ENCODE data around the gene RASGEF1C.

RASGEF1C gene

DNA sequence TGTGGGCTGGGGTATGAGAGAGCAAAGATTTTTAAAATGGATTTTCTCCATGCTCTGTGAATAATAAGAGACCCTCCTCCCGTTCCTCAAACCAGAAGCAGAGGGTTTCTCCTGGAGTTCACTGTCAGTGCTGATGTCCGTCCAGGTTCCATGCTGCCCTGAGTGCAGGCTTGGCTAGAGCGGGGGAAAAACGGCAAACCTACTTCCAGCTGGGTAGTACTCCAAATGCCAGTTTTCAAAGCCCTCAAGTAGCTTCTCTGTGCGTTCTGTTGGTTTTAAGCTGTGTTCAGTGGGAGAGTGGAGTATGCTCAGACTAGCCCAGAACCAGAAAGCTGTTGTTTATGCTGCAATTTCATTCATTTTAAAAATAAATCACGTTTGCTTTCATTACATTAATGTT, 40.3 kb downstream of the RASGEF1C start:
- CTCF ChIA-PET: no interaction called here
- no peaks in the 10 kb centered on the region for H3K4me1 Mint-ChIP-seq
- no peak overlapping the region for H3K27ac Mint-ChIP-seq
- no peak for DNase-seq
- H3K27me3 Mint-ChIP-seq: peaks cover 7% of the 10 kb centered on the region
- H3K4me3 Mint-ChIP-seq: no peak overlapping the region
- no peaks in the 10 kb centered on the region for H3K9me3 Mint-ChIP-seq
- no peaks in the 10 kb centered on the region for H3K36me3 Mint-ChIP-seq

DNA sequence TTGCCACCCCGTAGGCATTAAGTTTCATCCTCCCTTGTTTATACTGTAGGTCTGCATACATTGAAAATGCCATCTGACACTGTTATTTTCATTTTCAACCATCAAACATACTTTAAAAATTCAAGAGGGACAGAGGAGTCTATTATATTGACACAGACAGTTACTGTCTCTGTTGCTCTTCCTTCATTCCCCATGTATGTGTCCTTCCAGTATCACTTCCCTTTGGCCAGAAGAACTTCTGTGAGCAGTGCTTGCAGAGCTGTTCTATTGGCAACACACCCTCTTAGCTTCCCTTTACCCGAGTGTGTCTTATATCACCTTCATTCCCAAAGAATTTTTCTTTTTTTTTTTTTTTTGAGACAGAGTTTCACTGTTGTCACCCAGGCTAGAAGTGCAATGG, 42.8 kb downstream of the RASGEF1C start:
- Mint-ChIP-seq H3K4me3 (no peak overlapping the region), H3K27ac (no peak overlapping the region), H3K36me3 (no peaks in the 10 kb centered on the region), H3K27me3 (peaks cover 25% of the 10 kb centered on the region), H3K4me1 (no peaks in the 10 kb centered on the region), H3K9me3 (no peaks in the 10 kb centered on the region)
- no peak for DNase-seq
- CTCF ChIA-PET: no interaction called here

DNA sequence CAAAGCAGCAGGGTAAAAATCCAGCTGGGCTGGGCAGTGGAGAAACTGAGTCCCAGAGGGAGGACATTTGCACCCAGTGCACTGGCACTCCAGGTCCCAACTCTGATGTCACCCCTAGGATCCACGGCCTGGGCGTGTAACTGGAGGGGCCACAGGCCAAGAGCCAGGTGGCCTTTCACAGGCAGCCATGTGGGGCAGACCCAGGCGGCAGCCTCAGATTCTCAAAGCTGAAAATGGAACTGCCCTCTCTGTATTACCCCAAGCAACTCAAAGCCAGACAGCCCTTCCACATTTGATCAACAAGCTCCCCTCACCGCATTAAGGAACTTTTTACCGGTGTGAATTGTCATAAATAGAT, 46.7 kb downstream of the RASGEF1C start:
- no peak overlapping the region for H3K27ac Mint-ChIP-seq
- CTCF ChIA-PET: no interaction called here
- peaks cover 42% of the 10 kb centered on the region for H3K27me3 Mint-ChIP-seq

DNA sequence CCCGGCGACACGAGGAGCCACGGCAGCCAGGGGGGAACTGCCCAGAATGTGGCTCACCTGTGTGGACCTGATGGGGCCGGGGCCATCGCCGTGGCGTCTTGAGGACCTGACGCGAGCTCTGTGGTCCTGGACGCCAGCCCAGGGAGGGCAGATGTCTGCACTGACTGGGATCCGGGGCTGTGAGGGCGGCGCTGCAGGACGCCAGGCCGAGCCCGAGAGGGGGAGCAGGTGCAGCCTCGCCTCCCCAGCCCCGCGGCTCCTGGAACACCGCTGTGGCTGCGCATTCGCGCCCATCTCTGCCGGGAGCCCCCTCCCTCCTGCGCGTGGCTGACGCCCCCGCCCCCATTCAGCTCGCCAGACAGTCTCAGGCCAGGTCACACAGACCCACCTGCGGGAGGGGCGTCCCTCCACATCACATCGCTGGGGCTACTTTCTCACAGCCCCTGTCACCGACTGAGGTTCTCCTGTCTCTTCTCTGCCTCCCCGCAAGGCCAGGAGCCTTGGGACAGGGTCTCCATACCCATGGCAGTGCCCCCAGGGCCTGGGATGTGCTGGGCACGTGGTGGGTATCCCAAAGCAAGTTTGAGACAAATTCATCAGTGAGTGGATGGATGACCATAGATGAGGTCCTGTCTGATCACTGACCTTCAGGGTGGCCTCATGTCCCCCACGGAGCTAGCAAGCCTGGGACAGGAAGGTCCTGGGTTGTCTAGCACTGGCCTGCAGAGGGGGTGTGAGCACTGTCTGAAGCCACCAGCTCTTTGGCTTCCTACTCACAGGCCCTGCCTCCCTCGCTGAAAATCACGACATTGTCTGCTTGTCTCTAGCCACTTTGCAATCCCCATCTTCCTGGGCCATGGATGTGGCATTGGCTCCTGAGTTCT, 47.3 kb downstream of the RASGEF1C start:
- no peak overlapping the region for H3K27ac Mint-ChIP-seq

More for the DNA sequence above, 46.7 kb downstream of the RASGEF1C start:
- Mint-ChIP-seq H3K9me3 (no peaks in the 10 kb centered on the region), H3K4me3 (no peak overlapping the region), H3K4me1 (no peaks in the 10 kb centered on the region), H3K36me3 (no peaks in the 10 kb centered on the region)
- no peak for DNase-seq

DNA sequence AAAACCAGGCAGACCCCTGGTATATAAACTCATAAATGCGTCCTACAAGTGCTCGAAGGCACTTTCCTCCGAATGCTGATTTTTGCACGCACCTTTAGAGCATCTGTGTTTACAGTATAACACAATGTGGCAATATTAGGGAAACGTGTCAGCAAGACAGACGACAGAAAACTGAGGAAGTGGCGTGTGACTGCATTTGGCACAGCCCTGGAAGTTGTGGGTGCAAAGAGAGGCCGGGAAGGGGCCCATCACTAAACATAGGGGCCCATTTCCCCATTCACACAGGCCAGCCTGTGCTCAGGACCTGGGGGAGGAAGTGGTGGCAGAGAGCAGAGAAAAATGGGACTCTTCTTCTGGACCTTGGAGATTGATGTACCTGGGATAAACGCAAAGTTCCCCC, 48.2 kb downstream of the RASGEF1C start:
- CTCF ChIA-PET: no interaction called here
- Mint-ChIP-seq H3K27ac (no peak overlapping the region), H3K9me3 (no peaks in the 10 kb centered on the region), H3K4me1 (no peaks in the 10 kb centered on the region), H3K36me3 (no peaks in the 10 kb centered on the region), H3K27me3 (peaks cover 38% of the 10 kb centered on the region), H3K4me3 (no peak overlapping the region)
- no peak for DNase-seq

More for the DNA sequence above, 47.3 kb downstream of the RASGEF1C start:
- H3K36me3 Mint-ChIP-seq: no peaks in the 10 kb centered on the region
- CTCF ChIA-PET: no interaction called here
- no peaks in the 10 kb centered on the region for H3K4me1 Mint-ChIP-seq
- no peaks in the 10 kb centered on the region for H3K9me3 Mint-ChIP-seq
- no peak for DNase-seq
- peaks cover 42% of the 10 kb centered on the region for H3K27me3 Mint-ChIP-seq
- H3K4me3 Mint-ChIP-seq: no peak overlapping the region

DNA sequence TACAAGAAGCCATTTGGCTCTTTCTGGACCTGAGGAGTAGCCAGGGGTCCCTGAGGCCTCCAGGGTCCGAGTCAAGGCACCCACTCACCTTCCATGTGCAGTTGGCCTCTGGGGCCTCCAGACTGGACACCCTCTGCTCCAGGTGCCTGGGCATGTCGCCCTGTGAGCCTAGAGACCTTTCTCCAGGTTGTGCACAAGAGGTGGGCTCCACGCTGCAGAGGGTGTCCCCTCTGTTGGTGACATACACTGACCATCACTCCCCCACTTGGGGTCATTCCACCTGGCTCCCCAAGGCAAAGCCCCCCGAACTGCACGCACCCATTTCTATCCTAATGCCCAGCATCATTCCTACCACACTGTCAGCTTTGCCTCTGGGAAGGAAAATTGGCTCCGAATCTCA, 48.8 kb downstream of the RASGEF1C start:
- DNase-seq: no peak
- no peak overlapping the region for H3K4me3 Mint-ChIP-seq
- H3K27ac Mint-ChIP-seq: no peak overlapping the region
- no peaks in the 10 kb centered on the region for H3K36me3 Mint-ChIP-seq
- H3K4me1 Mint-ChIP-seq: no peaks in the 10 kb centered on the region
- no peaks in the 10 kb centered on the region for H3K9me3 Mint-ChIP-seq
- CTCF ChIA-PET: no interaction called here
- peaks cover 38% of the 10 kb centered on the region for H3K27me3 Mint-ChIP-seq

DNA sequence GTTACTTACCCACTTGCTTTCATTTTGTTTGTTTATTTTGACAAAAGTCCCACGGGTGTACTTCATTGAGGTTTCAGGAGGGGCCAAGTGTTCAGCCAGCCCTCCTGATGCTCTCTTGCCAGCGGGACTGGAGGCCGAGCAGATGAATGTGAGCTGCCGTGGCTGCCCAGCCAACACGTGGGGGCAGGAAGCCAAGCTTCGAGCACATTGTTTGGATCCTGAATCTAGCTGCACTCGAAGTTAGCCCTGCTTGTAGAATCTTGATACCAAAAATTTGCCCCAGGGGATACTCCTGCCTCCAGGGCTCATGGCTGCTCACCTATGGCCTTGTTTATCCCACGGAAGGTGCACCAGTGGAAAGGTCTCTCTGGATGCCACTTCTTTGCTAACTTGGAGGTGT, 49.3 kb downstream of the RASGEF1C start:
- no peaks in the 10 kb centered on the region for H3K4me1 Mint-ChIP-seq
- CTCF ChIA-PET: no interaction called here
- H3K36me3 Mint-ChIP-seq: no peaks in the 10 kb centered on the region
- peaks cover 38% of the 10 kb centered on the region for H3K27me3 Mint-ChIP-seq
- no peaks in the 10 kb centered on the region for H3K9me3 Mint-ChIP-seq
- no peak for DNase-seq
- H3K27ac Mint-ChIP-seq: no peak overlapping the region
- no peak overlapping the region for H3K4me3 Mint-ChIP-seq

DNA sequence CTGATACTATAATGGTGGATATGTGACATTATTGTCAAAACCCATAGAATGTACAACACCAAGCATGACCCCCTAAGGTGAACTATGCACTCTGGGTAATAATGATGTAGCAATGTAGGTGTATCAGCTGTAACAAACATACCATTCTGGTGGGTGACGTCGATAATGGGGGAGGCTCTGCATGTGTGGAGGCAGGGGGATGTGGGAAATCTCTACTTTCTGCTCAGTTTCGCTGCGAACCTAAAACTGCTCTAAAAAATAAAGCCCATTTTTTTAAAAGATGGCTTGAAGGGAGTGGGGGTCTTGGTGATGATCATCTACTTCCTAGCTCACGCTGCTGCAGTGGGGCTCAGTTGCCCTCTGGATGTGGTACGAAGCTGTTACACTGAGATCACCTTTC, 51.1 kb downstream of the RASGEF1C start:
- Mint-ChIP-seq H3K4me1 (no peaks in the 10 kb centered on the region), H3K4me3 (no peak overlapping the region), H3K36me3 (no peaks in the 10 kb centered on the region), H3K9me3 (no peaks in the 10 kb centered on the region), H3K27me3 (peaks cover 32% of the 10 kb centered on the region), H3K27ac (no peak overlapping the region)
- CTCF ChIA-PET: no interaction called here
- no peak for DNase-seq

DNA sequence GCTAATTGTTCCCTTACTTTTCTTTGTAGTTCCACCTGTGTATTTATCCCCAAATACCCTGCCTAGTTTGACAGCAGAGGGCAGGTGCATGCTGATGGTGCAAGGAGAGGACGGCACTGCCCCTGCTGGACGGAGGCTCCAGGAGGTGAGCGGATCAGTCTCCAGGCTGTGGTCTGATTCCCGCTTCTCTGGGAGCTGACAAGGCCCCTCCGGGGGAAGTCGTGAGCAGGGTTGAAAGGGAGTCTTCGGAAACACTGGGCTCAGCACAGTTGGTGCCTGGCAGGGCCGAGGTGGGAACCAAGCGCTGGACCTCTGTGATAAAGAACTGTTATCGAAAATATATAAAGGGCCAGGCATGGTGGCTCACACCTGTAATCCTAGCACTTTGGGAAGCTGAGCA, 52.9 kb downstream of the RASGEF1C start:
- Mint-ChIP-seq H3K36me3 (no peaks in the 10 kb centered on the region), H3K4me3 (no peak overlapping the region), H3K27ac (no peak overlapping the region), H3K9me3 (no peaks in the 10 kb centered on the region), H3K27me3 (peaks cover 17% of the 10 kb centered on the region), H3K4me1 (no peaks in the 10 kb centered on the region)
- CTCF ChIA-PET: no interaction called here
- DNase-seq: peak; percentile 1

DNA sequence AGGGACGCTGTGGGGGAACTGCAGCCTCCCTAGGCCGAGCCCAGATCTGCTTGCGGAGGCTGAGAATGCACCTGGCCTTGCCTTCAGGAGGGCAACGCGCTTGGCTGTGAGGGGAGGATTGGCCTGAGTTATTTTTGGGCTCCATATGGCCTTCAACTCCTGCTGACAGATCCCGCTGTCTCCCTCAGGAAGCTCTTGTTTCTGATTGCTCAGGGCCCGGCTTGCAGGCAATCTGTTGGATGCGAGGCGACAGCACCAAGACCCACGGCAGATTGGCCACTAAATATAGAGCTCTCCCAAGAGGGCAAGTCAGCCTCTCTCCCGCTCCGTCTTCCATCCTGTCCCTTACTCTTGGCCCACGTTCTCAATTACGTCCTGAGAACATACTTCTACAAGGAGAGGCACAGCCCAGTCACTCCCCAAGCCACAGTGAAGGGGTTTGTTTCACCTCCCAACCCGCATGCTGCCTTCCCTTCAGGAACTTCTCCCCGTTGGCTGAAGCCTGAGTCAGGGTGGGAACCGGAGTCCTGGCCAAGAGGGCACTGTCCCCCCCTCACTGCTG, 53.6 kb downstream of the RASGEF1C start:
- CTCF ChIA-PET: no interaction called here
- Mint-ChIP-seq H3K4me1 (no peaks in the 10 kb centered on the region), H3K36me3 (no peaks in the 10 kb centered on the region), H3K27me3 (peaks cover 10% of the 10 kb centered on the region), H3K9me3 (no peaks in the 10 kb centered on the region), H3K4me3 (no peak overlapping the region), H3K27ac (no peak overlapping the region)
- peak; percentile 15 for DNase-seq

DNA sequence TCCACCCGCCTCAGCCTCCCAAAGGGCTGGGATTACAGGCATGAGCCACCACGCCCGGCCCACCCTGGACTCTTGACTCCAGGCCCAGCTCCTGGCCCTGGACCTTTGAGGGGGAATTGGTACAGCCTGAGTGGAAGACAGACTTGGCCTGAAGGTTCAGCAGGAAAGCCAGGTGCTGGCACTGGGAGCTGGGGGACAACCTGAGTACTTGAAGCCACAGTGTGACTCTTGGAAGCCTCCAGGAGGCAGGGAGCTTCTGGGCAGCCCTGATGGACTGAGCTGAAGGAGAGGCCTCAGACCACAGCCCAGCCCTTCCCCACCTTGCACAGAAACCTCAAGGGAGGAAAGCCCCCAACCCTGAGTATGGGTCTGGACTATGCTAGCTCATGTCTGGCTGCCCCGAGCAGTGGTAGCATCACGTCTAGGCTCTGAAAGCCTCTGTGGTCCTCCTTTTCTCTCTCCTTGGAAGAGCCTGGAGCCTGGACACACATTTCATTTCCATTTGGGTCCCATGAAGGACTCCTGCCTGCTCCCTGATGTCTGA, 54.1 kb downstream of the RASGEF1C start:
- no peaks in the 10 kb centered on the region for H3K36me3 Mint-ChIP-seq
- H3K4me1 Mint-ChIP-seq: no peaks in the 10 kb centered on the region
- DNase-seq: peak; percentile 3
- CTCF ChIA-PET: no interaction called here
- H3K27ac Mint-ChIP-seq: no peak overlapping the region
- no peak overlapping the region for H3K4me3 Mint-ChIP-seq
- peaks cover under 1% of the 10 kb centered on the region for H3K9me3 Mint-ChIP-seq
- peaks cover 6% of the 10 kb centered on the region for H3K27me3 Mint-ChIP-seq

DNA sequence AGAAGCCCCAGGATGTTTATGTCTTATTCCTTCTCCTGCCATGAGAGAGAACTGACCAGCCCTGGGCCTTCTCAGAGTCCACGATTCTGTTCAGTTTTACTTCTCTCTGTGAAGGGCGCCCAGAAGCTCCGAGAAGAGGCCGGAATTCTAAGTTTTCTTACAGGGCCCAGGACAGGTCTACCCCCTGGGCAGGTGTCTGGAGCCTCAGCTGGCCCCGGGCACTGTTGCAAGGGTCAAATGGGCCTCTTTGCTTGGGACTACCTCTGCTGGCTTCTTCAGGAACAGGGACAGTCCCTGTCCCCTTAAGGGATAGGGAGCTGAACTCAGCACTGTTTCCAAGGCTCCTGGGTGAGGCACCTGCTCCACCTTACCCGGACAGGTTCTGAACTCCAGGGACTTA, 55.0 kb downstream of the RASGEF1C start:
- no peaks in the 10 kb centered on the region for H3K36me3 Mint-ChIP-seq
- H3K27me3 Mint-ChIP-seq: peaks cover 1% of the 10 kb centered on the region
- no peak overlapping the region for H3K27ac Mint-ChIP-seq
- H3K4me3 Mint-ChIP-seq: no peak overlapping the region
- H3K4me1 Mint-ChIP-seq: no peaks in the 10 kb centered on the region
- CTCF ChIA-PET: no interaction called here
- DNase-seq: peak; percentile 1
- H3K9me3 Mint-ChIP-seq: peaks cover 2% of the 10 kb centered on the region

DNA sequence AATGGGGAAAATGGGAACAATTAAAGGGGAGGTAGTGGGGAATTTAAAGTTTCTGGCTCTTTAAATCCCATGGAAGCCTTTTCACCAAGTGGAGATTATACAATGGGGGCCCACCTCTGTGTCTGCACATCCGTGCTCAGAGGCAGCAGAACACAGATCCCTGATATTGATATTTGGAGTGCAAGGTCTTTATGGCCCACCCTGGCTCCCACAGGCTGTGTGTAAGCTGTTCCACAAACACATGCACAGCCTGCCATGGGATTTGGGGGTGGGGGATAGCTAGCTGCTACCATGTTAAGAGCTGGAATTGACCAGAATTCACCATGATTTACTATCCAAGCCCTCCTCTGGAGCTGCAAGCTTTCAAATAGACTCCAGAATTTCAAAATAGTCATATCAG, 55.9 kb downstream of the RASGEF1C start:
- no peak overlapping the region for H3K27ac Mint-ChIP-seq
- no peaks in the 10 kb centered on the region for H3K36me3 Mint-ChIP-seq
- peaks cover 4% of the 10 kb centered on the region for H3K27me3 Mint-ChIP-seq
- peaks cover 2% of the 10 kb centered on the region for H3K9me3 Mint-ChIP-seq
- DNase-seq: no peak
- no peak overlapping the region for H3K4me3 Mint-ChIP-seq
- CTCF ChIA-PET: no interaction called here
- no peaks in the 10 kb centered on the region for H3K4me1 Mint-ChIP-seq

DNA sequence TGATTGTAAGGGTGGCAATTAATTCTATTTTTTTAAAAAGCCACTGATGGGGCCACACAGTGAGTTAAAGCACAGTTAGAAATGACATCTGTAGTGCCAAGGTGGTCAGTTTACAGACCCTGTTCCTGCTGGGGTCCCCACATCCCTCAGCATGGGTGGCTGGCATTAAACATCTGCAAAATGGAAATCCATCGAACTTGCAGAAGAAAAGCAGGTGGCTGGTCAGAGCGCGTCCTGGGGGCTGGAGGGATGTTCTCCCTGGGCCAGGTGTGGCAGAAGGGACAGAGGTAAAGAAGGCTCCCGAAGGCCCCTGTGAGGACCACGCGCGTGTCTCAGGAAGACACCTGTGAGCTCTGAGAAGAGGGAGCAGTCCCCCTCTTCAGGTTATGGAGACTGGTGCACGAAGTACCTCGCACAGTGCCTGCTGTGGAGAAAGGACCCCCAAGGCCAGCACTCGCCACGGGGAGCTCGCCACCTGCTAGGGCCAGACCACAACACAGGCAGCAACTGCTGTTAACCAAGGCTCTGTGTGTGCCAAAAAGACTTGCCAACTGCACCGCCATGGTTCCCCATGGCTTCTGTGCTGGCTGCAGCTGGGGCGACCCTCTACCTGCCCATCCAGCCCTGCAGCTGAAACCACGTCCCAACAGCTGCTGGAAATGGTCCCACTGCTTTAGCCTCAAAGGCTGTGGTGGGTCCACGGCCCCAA, 65.2 kb downstream of the RASGEF1C start:
- Mint-ChIP-seq H3K27ac (no peak overlapping the region), H3K36me3 (no peaks in the 10 kb centered on the region), H3K4me1 (no peaks in the 10 kb centered on the region), H3K27me3 (peaks cover 9% of the 10 kb centered on the region), H3K4me3 (no peak overlapping the region), H3K9me3 (peaks cover 8% of the 10 kb centered on the region)
- DNase-seq: no peak
- CTCF ChIA-PET: no interaction called here

Data from activated naive CD4-positive, alpha-beta T cell treated with anti-CD3 and anti-CD28 coated beads, Interleukin-2, amount 10 ng/mL, durations not matched to agents 7 days and 5 days (primary cell).